ENCODE measurements around the gene MEMO1. TPM values are rescaled to one million over a fixed set of nuclear protein-coding genes. Genes with fewer than 3 reads are reported as not detected.

Gene MEMO1
- total RNA-seq, 1 experiment from 2014 or later: 49.5 TPM

GRCh38 chr2:31925517-31925916, 85.3 kb downstream of the MEMO1 start:
- Histone ChIP-seq H3K4me2 (ENCODE audit: low read length) (no peak overlapping the region), H3K4me3 (ENCODE audit: low read length) (no peak overlapping the region), H3K9me3 (ENCODE audit: low read length) (no peaks in the 10 kb centered on the region), H3K4me1 (ENCODE audit: insufficient read depth, low read length) (no peaks in the 10 kb centered on the region), H4K20me1 (ENCODE audit: low read length) (no peaks in the 10 kb centered on the region), H3K9ac (ENCODE audit: low read length) (no peak overlapping the region), H3K36me3 (ENCODE audit: low read depth, low read length) (no peaks in the 10 kb centered on the region), H3K79me2 (ENCODE audit: low read length) (no peaks in the 10 kb centered on the region), H3F3A (ENCODE audit: low read length, unreplicated experiment) (no peaks in the 10 kb centered on the region), H3K27me3 (ENCODE audit: low read length) (no peaks in the 10 kb centered on the region), H2AFZ (ENCODE audit: low read length) (no peak overlapping the region), H3K9me2 (replicated peaks; ENCODE audit: low read length) (no peaks in the 10 kb centered on the region), H3K27ac (ENCODE audit: low read length) (no peak overlapping the region)
- CTCF ChIA-PET: no interaction called here
- DNase-seq: no peak
- ATAC-seq: no peak
- BruUV-seq (replicated peaks): no TSS peak
- intact Hi-C loops (cut with micrococcal nuclease): no loop called here
- TF ChIP-seq EZH2 (IDR thresholded peaks at IDR 0.05; ENCODE audit: low read length, unreplicated experiment): no peak
- TF ChIP-seq EZH2phosphoT487 (IDR thresholded peaks at IDR 0.05; ENCODE audit: borderline replicate concordance, low read length): no peak
- TF ChIP-seq CTCF (conservative IDR thresholded peaks at IDR 0.05; ENCODE audit: low read depth, low read length): no peak
- POLR2A ChIA-PET (ENCODE audit: unreplicated experiment): no interaction called here

- ChIA-PET CTCF (no interaction called here), POLR2A (ENCODE audit: unreplicated experiment) (no interaction called here)
- no peaks in the 10 kb centered on the region; the same call in 1 of the 2 replicates for H3K36me3 ChIP-seq (ENCODE audit: low read depth, low read length)
- no peak for ATAC-seq
- no peaks in the 10 kb centered on the region for H3K79me2 ChIP-seq (ENCODE audit: low read length)
- no peaks in the 10 kb centered on the region for H4K20me1 ChIP-seq (ENCODE audit: low read length)
- no TSS peak for BruUV-seq (replicated peaks)
- no peaks in the 10 kb centered on the region for H3K27me3 ChIP-seq (ENCODE audit: low read length)
- no peaks in the 10 kb centered on the region for H3K4me1 ChIP-seq (ENCODE audit: insufficient read depth, low read length)
- no peak overlapping the region for H3K4me3 ChIP-seq (ENCODE audit: low read length)
- H3K27ac ChIP-seq (ENCODE audit: low read length): no peak overlapping the region
- H3K9me2 ChIP-seq (replicated peaks; ENCODE audit: low read length): no peaks in the 10 kb centered on the region
- no peaks in the 10 kb centered on the region for H3F3A ChIP-seq (ENCODE audit: low read length, unreplicated experiment)
- no peak overlapping the region for H3K9ac ChIP-seq (ENCODE audit: low read length)
- no peak for TF ChIP-seq CTCF (conservative IDR thresholded peaks at IDR 0.05; ENCODE audit: low read depth, low read length)
- no peak for TF ChIP-seq EZH2phosphoT487 (IDR thresholded peaks at IDR 0.05; ENCODE audit: borderline replicate concordance, low read length)
- TF ChIP-seq EZH2 (IDR thresholded peaks at IDR 0.05; ENCODE audit: low read length, unreplicated experiment): no peak
- no peaks in the 10 kb centered on the region for H3K9me3 ChIP-seq (ENCODE audit: low read length)
- intact Hi-C loops (cut with micrococcal nuclease): no loop called here
- H3K4me2 ChIP-seq (ENCODE audit: low read length): no peak overlapping the region
- no peak for DNase-seq
- no peak overlapping the region for H2AFZ ChIP-seq (ENCODE audit: low read length)
Measured at GRCh38 chr2:31923662-31924061, 87.1 kb downstream of the MEMO1 start.

- ChIA-PET POLR2A (ENCODE audit: unreplicated experiment) (interaction anchor here (0.6 kb wide), 1 partner anchor 105 kb away, joined by 9 read pairs; no protein-coding TSS in a partner anchor), CTCF (no interaction called here)
- Histone ChIP-seq H3K9ac (ENCODE audit: low read length) (no peak overlapping the region), H4K20me1 (ENCODE audit: low read length) (no peaks in the 10 kb centered on the region), H3K27ac (ENCODE audit: low read length) (no peak overlapping the region), H3K36me3 (ENCODE audit: low read depth, low read length) (no peaks in the 10 kb centered on the region; the same call in 1 of the 2 replicates), H3K4me3 (ENCODE audit: low read length) (no peak overlapping the region), H3K4me2 (ENCODE audit: low read length) (no peak overlapping the region), H3K79me2 (ENCODE audit: low read length) (no peaks in the 10 kb centered on the region), H3K9me3 (ENCODE audit: low read length) (no peaks in the 10 kb centered on the region), H3K9me2 (replicated peaks; ENCODE audit: low read length) (no peaks in the 10 kb centered on the region), H3K27me3 (ENCODE audit: low read length) (no peaks in the 10 kb centered on the region), H2AFZ (ENCODE audit: low read length) (no peak overlapping the region), H3F3A (ENCODE audit: low read length, unreplicated experiment) (no peaks in the 10 kb centered on the region), H3K4me1 (ENCODE audit: insufficient read depth, low read length) (no peaks in the 10 kb centered on the region)
- no peak for DNase-seq
- no TSS peak for BruUV-seq (replicated peaks)
- no peak for TF ChIP-seq EZH2 (IDR thresholded peaks at IDR 0.05; ENCODE audit: low read length, unreplicated experiment)
- no peak for TF ChIP-seq EZH2phosphoT487 (IDR thresholded peaks at IDR 0.05; ENCODE audit: borderline replicate concordance, low read length)
- no peak for TF ChIP-seq CTCF (conservative IDR thresholded peaks at IDR 0.05; ENCODE audit: low read depth, low read length)
- no peak for ATAC-seq
- intact Hi-C loops (cut with micrococcal nuclease): no loop called here
Measured at GRCh38 chr2:31922542-31923408, 88.0 kb downstream of the MEMO1 start.

Data from PC-3 (cell line).